HEK293 (cell line): Measurements from ENCODE around the gene CYB561D2.

ENCODE experiments used
- BCL11A ChIP-seq: fragments of 450-650 bp; formaldehyde crosslinking; IDR thresholded peaks from 2 replicates; pipeline ENCODE4 v1.5.1; 2016; ENCODE audit warnings: low read depth, missing biosample characterization, missing genetic modification characterization
- GLI4 ChIP-seq: fragments of 450-650 bp; formaldehyde crosslinking; IDR thresholded peaks from 2 replicates; pipeline ENCODE4 v1.5.1; 2016; ENCODE audit warnings: missing biosample characterization, missing genetic modification characterization
- KLF1 ChIP-seq: fragments of 450-650 bp; formaldehyde crosslinking; IDR thresholded peaks from 2 replicates; pipeline ENCODE4 v1.5.1; 2016; ENCODE audit warnings: missing biosample characterization, missing genetic modification characterization
- KLF10 ChIP-seq: fragments of 450-650 bp; IDR thresholded peaks from 2 replicates; pipeline ENCODE4 v1.5.1; 2018; ENCODE audit warnings: missing biosample characterization, mild to moderate bottlenecking, missing genetic modification characterization
- KLF16 ChIP-seq: fragments of 450-650 bp; formaldehyde crosslinking; IDR thresholded peaks from 2 replicates; pipeline ENCODE4 v1.5.1; 2017; ENCODE audit warnings: missing biosample characterization, missing genetic modification characterization
- PRDM6 ChIP-seq: fragments of 450-650 bp; formaldehyde crosslinking; IDR thresholded peaks from 2 replicates; pipeline ENCODE4 v1.5.1; 2017; ENCODE audit warnings: missing biosample characterization, missing genetic modification characterization
- SALL2 ChIP-seq: fragments of 450-650 bp; formaldehyde crosslinking; IDR thresholded peaks from 2 replicates; pipeline ENCODE4 v1.5.0; 2017; ENCODE audit warnings: missing biosample characterization, mild to moderate bottlenecking, missing genetic modification characterization, borderline replicate concordance
- SP3 ChIP-seq: fragments of 450-650 bp; formaldehyde crosslinking; IDR thresholded peaks from 2 replicates; pipeline ENCODE4 v1.5.1; 2016; ENCODE audit warnings: missing biosample characterization, missing genetic modification characterization
- ZBTB1 ChIP-seq: fragments of 450-650 bp; formaldehyde crosslinking; IDR thresholded peaks from 2 replicates; pipeline ENCODE4 v1.5.1; 2016; ENCODE audit warnings: missing biosample characterization, missing genetic modification characterization
- ZBTB44 ChIP-seq: fragments of 450-650 bp; IDR thresholded peaks from 2 replicates; pipeline ENCODE4 v1.5.1; 2018; ENCODE audit warnings: missing biosample characterization, mild to moderate bottlenecking, missing genetic modification characterization
- ZFP69B ChIP-seq: fragments of 450-650 bp; formaldehyde crosslinking; IDR thresholded peaks from 2 replicates; pipeline ENCODE4 v1.5.1; 2016; ENCODE audit warnings: missing biosample characterization, missing genetic modification characterization
- ZNF157 ChIP-seq: fragments of 450-650 bp; formaldehyde crosslinking; IDR thresholded peaks from 2 replicates; pipeline ENCODE4 v1.5.1; 2016; ENCODE audit warnings: missing biosample characterization, missing genetic modification characterization
- ZNF16 ChIP-seq: fragments of 450-650 bp; formaldehyde crosslinking; IDR thresholded peaks from 2 replicates; pipeline ENCODE4 v1.5.1; 2016; ENCODE audit warnings: low read depth, missing biosample characterization, missing genetic modification characterization
- ZNF174 ChIP-seq: fragments of 450-650 bp; formaldehyde crosslinking; IDR thresholded peaks from 2 replicates; pipeline ENCODE4 v1.5.0; 2017; ENCODE audit warnings: missing biosample characterization, mild to moderate bottlenecking, missing genetic modification characterization
- ZNF184 ChIP-seq: fragments of 450-650 bp; IDR thresholded peaks from 2 replicates; pipeline ENCODE4 v1.5.1; 2018; ENCODE audit warnings: missing biosample characterization, mild to moderate bottlenecking, missing genetic modification characterization
- ZNF211 ChIP-seq: fragments of 450-650 bp; formaldehyde crosslinking; IDR thresholded peaks from 2 replicates; pipeline ENCODE4 v1.5.1; 2016; ENCODE audit warnings: low read depth, missing biosample characterization, missing genetic modification characterization
- ZNF214 ChIP-seq: fragments of 450-650 bp; formaldehyde crosslinking; IDR thresholded peaks from 2 replicates; pipeline ENCODE4 v1.5.1; 2017; ENCODE audit warnings: missing biosample characterization, mild to moderate bottlenecking, missing genetic modification characterization, borderline replicate concordance
- ZNF366 ChIP-seq: fragments of 450-650 bp; formaldehyde crosslinking; conservative IDR thresholded peaks from 2 replicates; pipeline ENCODE4 v1.5.1; 2016; ENCODE audit warnings: missing biosample characterization, missing genetic modification characterization
- ZNF37A ChIP-seq: fragments of 450-650 bp; IDR thresholded peaks from 2 replicates; pipeline ENCODE4 v1.5.1; 2018; ENCODE audit warnings: missing biosample characterization, missing genetic modification characterization
- ZNF394 ChIP-seq: fragments of 450-650 bp; formaldehyde crosslinking; IDR thresholded peaks from 2 replicates; pipeline ENCODE4 v1.5.1; 2016; ENCODE audit warnings: missing biosample characterization, missing genetic modification characterization, mild to moderate bottlenecking, moderate library complexity, borderline replicate concordance
- ZNF48 ChIP-seq: fragments of 450-650 bp; formaldehyde crosslinking; IDR thresholded peaks from 2 replicates; pipeline ENCODE4 v1.5.1; 2016; ENCODE audit warnings: missing biosample characterization, missing genetic modification characterization
- ZNF514 ChIP-seq: fragments of 450-650 bp; formaldehyde crosslinking; IDR thresholded peaks from 2 replicates; pipeline ENCODE4 v1.5.1; 2016; ENCODE audit warnings: missing biosample characterization, missing genetic modification characterization
- ZNF560 ChIP-seq: fragments of 450-650 bp; formaldehyde crosslinking; IDR thresholded peaks from 2 replicates; pipeline ENCODE4 v1.5.1; 2017; ENCODE audit warnings: missing biosample characterization, missing genetic modification characterization, borderline replicate concordance
- ZNF654 ChIP-seq: fragments of 450-650 bp; formaldehyde crosslinking; IDR thresholded peaks from 2 replicates; pipeline ENCODE4 v1.5.1; 2016; ENCODE audit warnings: low read depth, missing biosample characterization, missing genetic modification characterization
- ZNF664 ChIP-seq: fragments of 450-650 bp; formaldehyde crosslinking; IDR thresholded peaks from 2 replicates; pipeline ENCODE4 v1.5.1; 2016; ENCODE audit warnings: missing biosample characterization, missing genetic modification characterization
- ZNF692 ChIP-seq: fragments of 450-650 bp; formaldehyde crosslinking; IDR thresholded peaks from 2 replicates; pipeline ENCODE4 v1.5.1; 2016; ENCODE audit warnings: missing biosample characterization, missing genetic modification characterization
- ZNF704 ChIP-seq: fragments of 450-650 bp; formaldehyde crosslinking; IDR thresholded peaks from 2 replicates; pipeline ENCODE4 v1.5.1; 2016; ENCODE audit warnings: missing biosample characterization, missing genetic modification characterization
- ZNF768 ChIP-seq: fragments of 450-650 bp; formaldehyde crosslinking; IDR thresholded peaks from 2 replicates; pipeline ENCODE4 v1.5.1; 2018; ENCODE audit warnings: missing biosample characterization, mild to moderate bottlenecking, missing genetic modification characterization
- TF ChIP-seq, protein P1 (sequence below): fragments of 450-650 bp; formaldehyde crosslinking; conservative IDR thresholded peaks from 2 replicates; pipeline ENCODE4 v1.5.1; 2016; ENCODE audit warnings: low read depth, missing biosample characterization, missing genetic modification characterization
- TF ChIP-seq, protein P2 (sequence below): fragments of 450-650 bp; formaldehyde crosslinking; IDR thresholded peaks from 2 replicates; pipeline ENCODE4 v1.5.1; 2016; ENCODE audit warnings: missing biosample characterization, missing genetic modification characterization

Gene CYB561D2

GRCh38 chr3:50316657-50317242 lies 33.9 kb upstream of the CYB561D2 start (continued):
- no peak for TF ChIP-seq ZNF48 (tag by site-specific recombination)
- no peak for TF ChIP-seq SALL2 (tag by site-specific recombination)
- TF ChIP-seq ZNF214 (tag by site-specific recombination): no peak
- TF ChIP-seq, protein P1, sequence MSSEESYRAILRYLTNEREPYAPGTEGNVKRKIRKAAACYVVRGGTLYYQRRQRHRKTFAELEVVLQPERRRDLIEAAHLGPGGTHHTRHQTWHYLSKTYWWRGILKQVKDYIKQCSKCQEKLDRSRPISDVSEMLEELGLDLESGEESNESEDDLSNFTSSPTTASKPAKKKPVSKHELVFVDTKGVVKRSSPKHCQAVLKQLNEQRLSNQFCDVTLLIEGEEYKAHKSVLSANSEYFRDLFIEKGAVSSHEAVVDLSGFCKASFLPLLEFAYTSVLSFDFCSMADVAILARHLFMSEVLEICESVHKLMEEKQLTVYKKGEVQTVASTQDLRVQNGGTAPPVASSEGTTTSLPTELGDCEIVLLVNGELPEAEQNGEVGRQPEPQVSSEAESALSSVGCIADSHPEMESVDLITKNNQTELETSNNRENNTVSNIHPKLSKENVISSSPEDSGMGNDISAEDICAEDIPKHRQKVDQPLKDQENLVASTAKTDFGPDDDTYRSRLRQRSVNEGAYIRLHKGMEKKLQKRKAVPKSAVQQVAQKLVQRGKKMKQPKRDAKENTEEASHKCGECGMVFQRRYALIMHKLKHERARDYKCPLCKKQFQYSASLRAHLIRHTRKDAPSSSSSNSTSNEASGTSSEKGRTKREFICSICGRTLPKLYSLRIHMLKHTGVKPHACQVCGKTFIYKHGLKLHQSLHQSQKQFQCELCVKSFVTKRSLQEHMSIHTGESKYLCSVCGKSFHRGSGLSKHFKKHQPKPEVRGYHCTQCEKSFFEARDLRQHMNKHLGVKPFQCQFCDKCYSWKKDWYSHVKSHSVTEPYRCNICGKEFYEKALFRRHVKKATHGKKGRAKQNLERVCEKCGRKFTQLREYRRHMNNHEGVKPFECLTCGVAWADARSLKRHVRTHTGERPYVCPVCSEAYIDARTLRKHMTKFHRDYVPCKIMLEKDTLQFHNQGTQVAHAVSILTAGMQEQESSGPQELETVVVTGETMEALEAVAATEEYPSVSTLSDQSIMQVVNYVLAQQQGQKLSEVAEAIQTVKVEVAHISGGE (tag by site-specific recombination): no peak
- TF ChIP-seq ZNF157: no peak
- TF ChIP-seq ZNF37A (tag by site-specific recombination): no peak
- TF ChIP-seq ZNF514 (tag by site-specific recombination): no peak
- TF ChIP-seq ZNF174: no peak
- no peak for TF ChIP-seq ZNF16
- peak; percentile 27; the same call in 1 of the 2 replicates for TF ChIP-seq ZNF692 (tag by site-specific recombination)
- TF ChIP-seq ZNF394 (tag by site-specific recombination): peak; percentile 93
- TF ChIP-seq KLF10 (tag by site-specific recombination): no peak
- TF ChIP-seq ZNF211 (tag by site-specific recombination): no peak
- TF ChIP-seq, protein P2, sequence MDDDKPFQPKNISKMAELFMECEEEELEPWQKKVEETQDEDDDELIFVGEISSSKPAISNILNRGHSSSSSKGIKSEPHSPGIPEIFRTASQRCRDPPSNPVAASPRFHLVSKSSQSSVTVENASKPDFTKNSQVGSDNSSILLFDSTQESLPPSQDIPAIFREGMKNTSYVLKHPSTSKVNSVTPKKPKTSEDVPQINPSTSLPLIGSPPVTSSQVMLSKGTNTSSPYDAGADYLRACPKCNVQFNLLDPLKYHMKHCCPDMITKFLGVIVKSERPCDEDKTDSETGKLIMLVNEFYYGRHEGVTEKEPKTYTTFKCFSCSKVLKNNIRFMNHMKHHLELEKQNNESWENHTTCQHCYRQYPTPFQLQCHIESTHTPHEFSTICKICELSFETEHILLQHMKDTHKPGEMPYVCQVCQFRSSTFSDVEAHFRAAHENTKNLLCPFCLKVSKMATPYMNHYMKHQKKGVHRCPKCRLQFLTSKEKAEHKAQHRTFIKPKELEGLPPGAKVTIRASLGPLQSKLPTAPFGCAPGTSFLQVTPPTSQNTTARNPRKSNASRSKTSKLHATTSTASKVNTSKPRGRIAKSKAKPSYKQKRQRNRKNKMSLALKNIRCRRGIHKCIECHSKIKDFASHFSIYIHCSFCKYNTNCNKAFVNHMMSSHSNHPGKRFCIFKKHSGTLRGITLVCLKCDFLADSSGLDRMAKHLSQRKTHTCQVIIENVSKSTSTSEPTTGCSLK (tag by site-specific recombination): no peak
- TF ChIP-seq ZNF654 (tag by site-specific recombination): no peak
- TF ChIP-seq ZNF366 (tag by site-specific recombination): no peak; the same call in 1 of the 2 replicates
- TF ChIP-seq ZNF704: no peak
- TF ChIP-seq SP3 (tag by site-specific recombination): peak; percentile 79
- TF ChIP-seq KLF1 (tag by site-specific recombination): peak; percentile 93
- no peak for TF ChIP-seq ZBTB1 (tag by site-specific recombination)
- TF ChIP-seq ZNF664 (tag by site-specific recombination): no peak
- TF ChIP-seq ZNF184 (tag by site-specific recombination): no peak
- no peak for TF ChIP-seq PRDM6 (tag by site-specific recombination)
- no peak for TF ChIP-seq ZFP69B (tag by site-specific recombination)
- no peak for TF ChIP-seq BCL11A (tag by site-specific recombination)
- TF ChIP-seq KLF16 (tag by site-specific recombination): no peak
- no peak for TF ChIP-seq ZBTB44 (tag by site-specific recombination)
- TF ChIP-seq GLI4: no peak
- TF ChIP-seq ZNF768: no peak
- TF ChIP-seq ZNF560 (tag by site-specific recombination): no peak
